Body of pancreas (tissue), 4 donors: ENCODE data around the gene SIGLEC12.

Experiments used
- POLR2A ChIP-seq, 3 donors: fragments of 450-650 bp; IDR thresholded peaks; one replicate each; pipeline ENCODE4 v1.6.1; 2016; ENCODE audit warnings: antibody characterized with exemption in 3 of 3, mild to moderate bottlenecking in 2 of 3
- TF ChIP-seq, protein P1 (sequence below), 7 experiments: fragments of 450-650 bp in 4 of 7; fragments of 200-600 bp in 3 of 7; sonication (generic) in 3 of 7; IDR thresholded peaks; one replicate each; pipeline ENCODE4 v1.5.1; 2016 to 2019; ENCODE audit warnings: antibody characterized with exemption in 7 of 7

DNA sequence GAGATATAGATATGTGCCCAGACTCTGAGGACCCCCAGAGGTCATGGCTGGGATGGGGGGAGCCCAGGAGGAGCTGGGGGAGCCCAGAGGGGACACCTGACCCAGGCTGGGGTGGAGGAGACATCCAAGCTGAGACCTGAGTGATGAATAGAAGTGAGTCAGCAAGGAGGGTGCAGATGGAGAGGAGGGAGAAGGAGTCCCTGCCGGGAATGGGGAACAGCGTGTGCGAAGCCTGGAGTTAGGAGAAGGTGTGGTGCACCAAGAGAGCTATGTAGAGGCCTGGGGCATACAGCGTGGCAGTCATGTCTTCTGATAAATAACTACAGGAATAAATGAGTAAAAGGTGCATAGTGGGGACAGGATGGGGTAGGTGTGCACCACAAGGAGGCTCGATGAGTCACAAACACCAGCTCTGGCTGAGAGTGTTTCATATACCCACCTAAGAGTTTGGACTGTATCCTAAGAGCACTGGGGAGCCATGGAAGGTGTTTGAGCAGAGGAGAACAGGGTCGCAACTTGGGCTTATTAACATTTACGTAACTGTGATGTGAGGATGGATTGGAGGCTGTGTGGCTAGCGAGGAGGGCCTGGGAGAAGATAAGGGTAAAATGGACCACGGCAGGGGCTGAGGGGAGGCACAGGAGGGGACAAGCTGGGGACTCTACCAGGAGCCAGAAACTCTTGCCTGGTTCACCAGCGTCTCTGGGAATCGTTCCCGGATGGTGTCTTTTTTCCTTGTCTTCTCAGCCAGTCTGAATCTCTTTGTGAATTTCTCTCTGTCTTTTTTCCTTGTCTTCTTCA lies 21.9 kb downstream of the SIGLEC12 start:
- TF ChIP-seq, protein P1, sequence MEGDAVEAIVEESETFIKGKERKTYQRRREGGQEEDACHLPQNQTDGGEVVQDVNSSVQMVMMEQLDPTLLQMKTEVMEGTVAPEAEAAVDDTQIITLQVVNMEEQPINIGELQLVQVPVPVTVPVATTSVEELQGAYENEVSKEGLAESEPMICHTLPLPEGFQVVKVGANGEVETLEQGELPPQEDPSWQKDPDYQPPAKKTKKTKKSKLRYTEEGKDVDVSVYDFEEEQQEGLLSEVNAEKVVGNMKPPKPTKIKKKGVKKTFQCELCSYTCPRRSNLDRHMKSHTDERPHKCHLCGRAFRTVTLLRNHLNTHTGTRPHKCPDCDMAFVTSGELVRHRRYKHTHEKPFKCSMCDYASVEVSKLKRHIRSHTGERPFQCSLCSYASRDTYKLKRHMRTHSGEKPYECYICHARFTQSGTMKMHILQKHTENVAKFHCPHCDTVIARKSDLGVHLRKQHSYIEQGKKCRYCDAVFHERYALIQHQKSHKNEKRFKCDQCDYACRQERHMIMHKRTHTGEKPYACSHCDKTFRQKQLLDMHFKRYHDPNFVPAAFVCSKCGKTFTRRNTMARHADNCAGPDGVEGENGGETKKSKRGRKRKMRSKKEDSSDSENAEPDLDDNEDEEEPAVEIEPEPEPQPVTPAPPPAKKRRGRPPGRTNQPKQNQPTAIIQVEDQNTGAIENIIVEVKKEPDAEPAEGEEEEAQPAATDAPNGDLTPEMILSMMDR (IDR thresholded peaks at IDR 0.05), result no peak
- TF ChIP-seq POLR2A (IDR thresholded peaks at IDR 0.05), result no peak
